H9 (cell line): ENCODE results near the gene P3H2. TPM values are rescaled to one million over a fixed set of nuclear protein-coding genes. Genes with fewer than 3 reads are reported as not detected.

ENCODE experiments used
- DNase-seq: peaks from one replicate; pipeline ENCODE4 v3.0.0-alpha.2; 2017
- H2AFZ ChIP-seq: one replicate; pipeline ENCODE4 v1.6.1; 2013; ENCODE audit warnings: mild to moderate bottlenecking, low read length, control low read depth, moderate library complexity
- H2AK5ac ChIP-seq: 2 replicates; pipeline ENCODE4 v1.6.1; 2013; ENCODE audit warnings: low read length, control low read depth, mixed read lengths; ENCODE audit not compliant: insufficient read length
- H2BK120ac ChIP-seq: one replicate; pipeline ENCODE4 v1.6.1; 2013; ENCODE audit warnings: low read depth, mild to moderate bottlenecking, low read length, control low read depth, inconsistent platforms; ENCODE audit not compliant: poor library complexity, severe bottlenecking
- H2BK12ac ChIP-seq: 2 replicates; pipeline ENCODE4 v1.6.1; 2013; ENCODE audit warnings: low read length, control low read depth, mixed read lengths, low read depth; ENCODE audit not compliant: insufficient read length
- H2BK15ac ChIP-seq: 2 replicates; pipeline ENCODE4 v1.6.1; 2013; ENCODE audit warnings: low read depth, low read length, control low read depth
- H2BK20ac ChIP-seq: one replicate; pipeline ENCODE4 v1.6.1; 2013; ENCODE audit warnings: low read depth, mild to moderate bottlenecking, low read length, control low read depth, inconsistent platforms; ENCODE audit not compliant: poor library complexity, severe bottlenecking
- H2BK5ac ChIP-seq: 2 replicates; pipeline ENCODE4 v1.6.1; 2013; ENCODE audit warnings: low read length, control low read depth, mixed read lengths; ENCODE audit not compliant: insufficient read length
- H3K14ac ChIP-seq: 2 replicates; pipeline ENCODE4 v1.6.1; 2013; ENCODE audit warnings: low read length, control low read depth; ENCODE audit not compliant: insufficient read depth
- H3K18ac ChIP-seq: 2 replicates; pipeline ENCODE4 v1.6.1; 2013; ENCODE audit warnings: low read depth, mild to moderate bottlenecking, mixed read lengths, low read length, control low read depth; ENCODE audit not compliant: insufficient read length
- H3K23ac ChIP-seq: 2 replicates; pipeline ENCODE4 v1.6.1; 2013; ENCODE audit warnings: low read length, control low read depth, mixed read lengths, low read depth; ENCODE audit not compliant: insufficient read length
- H3K23me2 ChIP-seq: 2 replicates; pipeline ENCODE4 v1.6.1; 2013; ENCODE audit warnings: low read depth, mild to moderate bottlenecking, mixed read lengths, low read length, control low read depth; ENCODE audit not compliant: insufficient read length, poor library complexity, severe bottlenecking
- H3K27ac ChIP-seq: 2 replicates; pipeline ENCODE4 v1.5.1; 2013; ENCODE audit warnings: low read length, control low read depth, mixed read lengths, low read depth; ENCODE audit not compliant: insufficient read length
- H3K27me3 ChIP-seq: 2 replicates; pipeline ENCODE4 v1.6.1; 2013; ENCODE audit warnings: low read length, control low read depth, inconsistent platforms; ENCODE audit not compliant: insufficient read depth
- H3K4ac ChIP-seq: 2 replicates; pipeline ENCODE4 v1.6.1; 2013; ENCODE audit warnings: low read depth, mild to moderate bottlenecking, control low read depth, inconsistent platforms, low read length, moderate library complexity
- H3K4me1 ChIP-seq: 2 replicates; pipeline ENCODE4 v1.6.1; 2013; ENCODE audit warnings: low read length, control low read depth, inconsistent platforms; ENCODE audit not compliant: insufficient read depth
- H3K4me2 ChIP-seq: 2 replicates; pipeline ENCODE4 v1.6.1; 2013; ENCODE audit warnings: low read length, control low read depth, mixed read lengths; ENCODE audit not compliant: insufficient read length, insufficient read depth
- H3K56ac ChIP-seq: 2 replicates; pipeline ENCODE4 v1.6.1; 2013; ENCODE audit warnings: low read depth, mild to moderate bottlenecking, mixed read lengths, low read length, control low read depth; ENCODE audit not compliant: insufficient read length
- H3K79me1 ChIP-seq: 2 replicates; pipeline ENCODE4 v1.6.1; 2013; ENCODE audit warnings: low read depth, mild to moderate bottlenecking, moderate library complexity, low read length, control low read depth, inconsistent platforms; ENCODE audit not compliant: insufficient read depth, poor library complexity, severe bottlenecking
- H3K79me2 ChIP-seq: 2 replicates; pipeline ENCODE4 v1.6.1; 2013; ENCODE audit warnings: low read length, control low read depth, inconsistent platforms; ENCODE audit not compliant: insufficient read depth
- H3K9ac ChIP-seq: 2 replicates; pipeline ENCODE4 v1.6.1; 2013; ENCODE audit warnings: low read length, control low read depth, mixed read lengths; ENCODE audit not compliant: insufficient read length; ENCODE audit errors: extremely low read depth
- H3K9me3 ChIP-seq: one replicate; pipeline ENCODE4 v1.6.1; 2013; ENCODE audit warnings: low read depth, low read length, inconsistent platforms; ENCODE audit not compliant: control insufficient read depth
- H3T11ph ChIP-seq: one replicate; pipeline ENCODE4 v1.6.1; 2013; ENCODE audit warnings: mild to moderate bottlenecking, low read length, control low read depth, inconsistent platforms
- H4K20me1 ChIP-seq: one replicate; pipeline ENCODE4 v1.6.1; 2013; ENCODE audit not compliant: control insufficient read depth, insufficient read length, insufficient read depth
- H4K5ac ChIP-seq: 2 replicates; pipeline ENCODE4 v1.6.1; 2013; ENCODE audit warnings: low read depth, mild to moderate bottlenecking, mixed read lengths, low read length, control low read depth; ENCODE audit not compliant: insufficient read length
- H4K8ac ChIP-seq: replicated peaks from 2 replicates; pipeline ENCODE4 v1.6.1; 2013; ENCODE audit warnings: low read length, control low read depth, mixed read lengths, low read depth; ENCODE audit not compliant: insufficient read length
- H4K91ac ChIP-seq: 2 replicates; pipeline ENCODE4 v1.6.1; 2013; ENCODE audit warnings: low read depth, mild to moderate bottlenecking, moderate library complexity, mixed read lengths, low read length, control low read depth; ENCODE audit not compliant: insufficient read length
- H3K27ac Mint-ChIP-seq, 3 experiments: 2 replicates in 2 of 3; 3 replicates in 1 of 3; pipeline ENCODE4 v1.8.0; 2020 to 2021; ENCODE audit warnings: mixed read lengths in 3 of 3, mild to moderate bottlenecking in 1 of 3, moderate library complexity in 1 of 3
- H3K27me3 Mint-ChIP-seq: 2 replicates; pipeline ENCODE4 v1.8.0; 2021; ENCODE audit warnings: low read depth, mild to moderate bottlenecking, moderate library complexity, mixed read lengths
- H3K36me3 Mint-ChIP-seq, 3 experiments: 2 replicates in 2 of 3; 3 replicates in 1 of 3; pipeline ENCODE4 v1.8.0; 2020 to 2021; ENCODE audit warnings: low read depth in 3 of 3, mixed read lengths in 3 of 3; ENCODE audit not compliant: insufficient read depth in 1 of 3
- H3K4me1 Mint-ChIP-seq, 2 experiments: 2 replicates each; pipeline ENCODE4 v1.8.0; 2020; ENCODE audit warnings: mixed read lengths in 2 of 2
- H3K4me3 Mint-ChIP-seq, 2 experiments: 2 replicates in 1 of 2; 3 replicates in 1 of 2; pipeline ENCODE4 v1.8.0; 2020 to 2021; ENCODE audit warnings: mild to moderate bottlenecking in 2 of 2, mixed read lengths in 2 of 2, moderate library complexity in 1 of 2
- H3K9me3 Mint-ChIP-seq, 2 experiments: 2 replicates in 1 of 2; 3 replicates in 1 of 2; pipeline ENCODE4 v1.8.0; 2020; ENCODE audit warnings: mild to moderate bottlenecking in 2 of 2, mixed read lengths in 2 of 2, moderate library complexity in 1 of 2
- WGBS: extraction: QIAGEN DNeasy Blood & Tissue Kit; methylation state at CpG from one replicate; pipeline ENCODE4 v1.1.7; 2013; ENCODE audit warnings: missing lambda C conversion rate, low lambda C conversion rate, mixed read lengths; ENCODE audit not compliant: insufficient read length; ENCODE audit errors: extremely low coverage; 5-methylcytosine and 5-hydroxymethylcytosine counted together
- total RNA-seq: library from RNA; stranded (reverse); gene quantifications from 2 replicates; pipeline ENCODE4 v1.2.1, GENCODE V29; 2021
- TF ChIP-seq, protein P1 (sequence below): fragments of 200-600 bp; sonication (generic); conservative IDR thresholded peaks from 3 replicates; pipeline ENCODE4 v1.8.0; 2021; ENCODE audit warnings: antibody characterized with exemption, mild to moderate bottlenecking

P3H2 gene
- total RNA-seq, 1 experiment from 2014 or later: 41.5 TPM

DNA sequence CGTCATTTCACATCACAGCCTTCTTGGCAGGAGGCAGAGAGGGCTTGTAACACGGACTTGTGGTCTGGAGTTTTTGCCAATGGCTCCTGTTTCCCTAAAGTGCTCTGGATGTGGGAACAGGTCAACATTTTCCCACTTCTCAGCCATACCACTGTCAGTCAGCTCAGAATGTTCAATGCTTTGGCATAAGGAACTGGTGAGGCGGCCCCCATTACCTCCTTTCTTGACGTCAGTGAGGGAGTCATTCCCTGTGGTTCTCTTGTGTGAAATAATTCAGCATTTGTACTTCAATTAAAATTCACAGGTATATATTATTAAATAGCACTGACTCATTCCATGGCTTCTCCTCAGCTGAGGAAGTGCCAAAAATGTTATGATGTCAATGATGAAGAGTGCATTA, 167.1 kb downstream of the P3H2 start:
- Histone ChIP-seq H3T11ph (no peak overlapping the region), H2BK15ac (no peak overlapping the region), H4K5ac (no peak overlapping the region), H2AFZ (no peak overlapping the region), H3K9me3 (no peaks in the 10 kb centered on the region), H3K56ac (no peak overlapping the region), H2BK12ac (no peak overlapping the region), H3K23ac (no peak overlapping the region), H4K20me1 (no peaks in the 10 kb centered on the region), H3K4me2 (no peak overlapping the region), H3K79me2 (no peaks in the 10 kb centered on the region), H4K8ac (no peak overlapping the region), H3K18ac (no peak overlapping the region), H3K9ac (no peak overlapping the region), H3K4ac (no peak overlapping the region), H3K4me1 (no peaks in the 10 kb centered on the region), H3K23me2 (no peaks in the 10 kb centered on the region), H3K27me3 (no peaks in the 10 kb centered on the region), H3K27ac (no peak overlapping the region), H3K79me1 (no peaks in the 10 kb centered on the region), H2BK20ac (no peak overlapping the region), H4K91ac (no peak overlapping the region), H3K14ac (no peak overlapping the region), H2BK5ac (no peak overlapping the region), H2BK120ac (no peak overlapping the region), H2AK5ac (no peak overlapping the region)
- Mint-ChIP-seq H3K27ac (no peak overlapping the region; a peak in 1 of 7 replicates), H3K36me3 (peaks cover 0 to 4% (median 0%) of the 10 kb centered on the region in 3 experiments; a peak in 2 of 7 replicates), H3K4me1 (no peaks in the 10 kb centered on the region), H3K9me3 (no peaks in the 10 kb centered on the region), H3K27me3 (no peaks in the 10 kb centered on the region), H3K4me3 (no peak overlapping the region)
- WGBS: no CpG with 5 or more reads among the region's 4 CpGs
- TF ChIP-seq, protein P1, sequence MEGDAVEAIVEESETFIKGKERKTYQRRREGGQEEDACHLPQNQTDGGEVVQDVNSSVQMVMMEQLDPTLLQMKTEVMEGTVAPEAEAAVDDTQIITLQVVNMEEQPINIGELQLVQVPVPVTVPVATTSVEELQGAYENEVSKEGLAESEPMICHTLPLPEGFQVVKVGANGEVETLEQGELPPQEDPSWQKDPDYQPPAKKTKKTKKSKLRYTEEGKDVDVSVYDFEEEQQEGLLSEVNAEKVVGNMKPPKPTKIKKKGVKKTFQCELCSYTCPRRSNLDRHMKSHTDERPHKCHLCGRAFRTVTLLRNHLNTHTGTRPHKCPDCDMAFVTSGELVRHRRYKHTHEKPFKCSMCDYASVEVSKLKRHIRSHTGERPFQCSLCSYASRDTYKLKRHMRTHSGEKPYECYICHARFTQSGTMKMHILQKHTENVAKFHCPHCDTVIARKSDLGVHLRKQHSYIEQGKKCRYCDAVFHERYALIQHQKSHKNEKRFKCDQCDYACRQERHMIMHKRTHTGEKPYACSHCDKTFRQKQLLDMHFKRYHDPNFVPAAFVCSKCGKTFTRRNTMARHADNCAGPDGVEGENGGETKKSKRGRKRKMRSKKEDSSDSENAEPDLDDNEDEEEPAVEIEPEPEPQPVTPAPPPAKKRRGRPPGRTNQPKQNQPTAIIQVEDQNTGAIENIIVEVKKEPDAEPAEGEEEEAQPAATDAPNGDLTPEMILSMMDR: no peak
- DNase-seq: no peak
